ENCODE results near the gene MTERF4.

The MTERF4 gene

DNA sequence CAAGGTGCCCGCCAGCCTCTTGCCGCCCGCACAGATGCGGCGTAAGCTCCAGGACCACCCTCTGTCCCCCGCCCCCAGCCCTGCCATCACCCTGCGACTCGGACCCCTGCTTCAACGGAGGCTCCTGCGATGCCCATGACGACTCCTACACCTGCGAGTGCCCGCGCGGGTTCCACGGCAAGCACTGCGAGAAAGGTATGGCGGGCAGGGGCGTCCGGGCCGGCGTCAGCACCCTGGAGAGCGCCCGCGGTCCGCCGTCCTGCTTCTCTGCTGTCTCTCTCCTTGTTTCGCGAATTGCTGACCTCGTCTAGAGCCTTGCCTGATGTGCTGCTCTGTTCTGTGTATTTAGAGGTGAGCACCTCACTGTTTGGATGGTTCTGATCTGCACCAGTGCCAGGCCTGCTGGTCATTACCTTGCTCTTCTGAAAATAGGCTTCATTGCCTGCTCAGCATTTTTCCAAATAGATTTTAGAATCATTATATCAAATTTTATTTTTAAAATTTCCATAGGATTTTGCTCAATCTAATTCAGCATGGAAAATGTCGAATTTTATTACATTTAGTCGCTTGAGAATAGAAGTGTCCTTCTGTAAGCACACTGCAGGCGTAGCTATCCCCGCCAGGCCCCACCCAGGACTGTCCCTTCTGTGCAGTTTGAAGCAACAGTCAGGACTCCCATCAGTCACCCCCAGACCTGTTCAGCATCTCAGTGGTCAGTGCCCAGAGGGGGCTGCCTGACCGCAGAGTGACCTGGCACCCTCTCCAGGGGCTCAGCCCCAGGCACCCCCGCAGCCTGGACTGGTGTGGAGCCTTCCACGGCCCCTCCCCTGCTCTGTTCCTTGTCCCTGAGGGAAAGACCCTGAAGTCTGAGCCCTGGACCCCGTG is 52.1 kb downstream of the MTERF4 start:
- no peak overlapping the region for H3K4me3 ChIP-seq (replicated peaks in 1 of 2; ENCODE audit: low read depth in 2 of 2, low read length in 2 of 2)
- TF ChIP-seq, protein P1, sequence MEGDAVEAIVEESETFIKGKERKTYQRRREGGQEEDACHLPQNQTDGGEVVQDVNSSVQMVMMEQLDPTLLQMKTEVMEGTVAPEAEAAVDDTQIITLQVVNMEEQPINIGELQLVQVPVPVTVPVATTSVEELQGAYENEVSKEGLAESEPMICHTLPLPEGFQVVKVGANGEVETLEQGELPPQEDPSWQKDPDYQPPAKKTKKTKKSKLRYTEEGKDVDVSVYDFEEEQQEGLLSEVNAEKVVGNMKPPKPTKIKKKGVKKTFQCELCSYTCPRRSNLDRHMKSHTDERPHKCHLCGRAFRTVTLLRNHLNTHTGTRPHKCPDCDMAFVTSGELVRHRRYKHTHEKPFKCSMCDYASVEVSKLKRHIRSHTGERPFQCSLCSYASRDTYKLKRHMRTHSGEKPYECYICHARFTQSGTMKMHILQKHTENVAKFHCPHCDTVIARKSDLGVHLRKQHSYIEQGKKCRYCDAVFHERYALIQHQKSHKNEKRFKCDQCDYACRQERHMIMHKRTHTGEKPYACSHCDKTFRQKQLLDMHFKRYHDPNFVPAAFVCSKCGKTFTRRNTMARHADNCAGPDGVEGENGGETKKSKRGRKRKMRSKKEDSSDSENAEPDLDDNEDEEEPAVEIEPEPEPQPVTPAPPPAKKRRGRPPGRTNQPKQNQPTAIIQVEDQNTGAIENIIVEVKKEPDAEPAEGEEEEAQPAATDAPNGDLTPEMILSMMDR (IDR thresholded peaks at IDR 0.05; ENCODE audit: low read depth, low read length): no peak
- peak in 1 of 2 donors; percentile 23 for DNase-seq (ENCODE audit: low read depth in 2 of 2)

DNA sequence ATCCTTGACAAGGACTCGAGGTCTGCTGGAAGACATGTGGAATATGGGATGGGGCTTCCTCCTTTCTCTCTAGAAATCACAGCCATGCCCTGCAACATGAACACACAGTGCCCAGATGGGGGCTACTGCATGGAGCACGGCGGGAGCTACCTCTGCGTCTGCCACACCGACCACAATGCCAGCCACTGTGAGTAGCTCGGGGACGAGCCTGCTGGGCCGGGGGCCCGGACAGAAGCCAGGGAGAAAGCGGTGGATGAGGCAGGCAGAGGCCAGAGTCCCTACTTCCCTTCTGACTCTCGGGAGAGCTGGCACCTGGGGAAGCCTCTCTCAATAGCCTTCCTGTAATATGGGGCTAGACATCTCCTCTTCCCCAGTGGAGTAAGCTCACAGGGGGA is 53.1 kb downstream of the MTERF4 start:
- TF ChIP-seq, protein P1 (IDR thresholded peaks at IDR 0.05; ENCODE audit: low read depth, low read length): no peak
- no peak for DNase-seq (ENCODE audit: low read depth in 2 of 2)

DNA sequence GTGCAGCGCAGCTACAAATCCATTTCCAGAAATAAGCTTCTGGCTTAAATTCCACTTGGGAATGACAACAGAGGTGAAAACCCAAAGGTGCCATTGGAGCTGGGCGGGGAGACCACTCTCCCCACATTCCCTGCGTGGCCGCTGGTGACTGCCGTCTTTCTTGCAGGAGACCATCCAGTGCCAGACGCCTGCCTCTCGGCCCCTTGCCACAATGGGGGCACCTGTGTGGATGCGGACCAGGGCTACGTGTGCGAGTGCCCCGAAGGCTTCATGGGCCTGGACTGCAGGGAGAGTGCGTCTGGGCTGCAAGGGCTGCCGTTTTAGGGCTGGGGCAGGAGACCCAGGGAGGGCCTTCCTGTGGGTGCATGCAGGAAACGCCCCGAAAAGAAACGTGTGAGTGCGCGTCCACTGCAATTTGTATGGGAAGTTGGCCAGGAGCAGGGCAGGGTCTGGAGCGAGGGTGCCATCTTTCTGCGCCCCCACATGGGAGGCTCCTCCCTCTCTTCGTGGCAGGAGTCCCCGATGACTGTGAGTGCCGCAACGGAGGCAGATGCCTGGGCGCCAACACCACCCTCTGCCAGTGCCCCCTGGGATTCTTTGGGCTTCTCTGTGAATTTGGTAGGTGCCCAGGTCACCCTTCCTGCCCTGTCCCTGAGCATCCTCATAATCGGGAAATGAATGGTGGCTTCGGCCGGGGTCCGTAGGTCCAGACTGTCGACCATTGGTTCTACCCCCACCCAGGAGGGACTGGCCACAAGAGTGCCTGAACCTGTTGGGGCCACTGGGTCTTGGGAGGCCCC is 53.7 kb downstream of the MTERF4 start:
- TF ChIP-seq, protein P1 (IDR thresholded peaks at IDR 0.05; ENCODE audit: low read depth, low read length): no peak
- no peak overlapping the region for H3K4me3 ChIP-seq (replicated peaks in 1 of 2; ENCODE audit: low read depth in 2 of 2, low read length in 2 of 2)
- no peak for DNase-seq (ENCODE audit: low read depth in 2 of 2)

More for the DNA sequence above, 53.1 kb downstream of the MTERF4 start:
- no peak overlapping the region for H3K4me3 ChIP-seq (replicated peaks in 1 of 2; ENCODE audit: low read depth in 2 of 2, low read length in 2 of 2)

DNA sequence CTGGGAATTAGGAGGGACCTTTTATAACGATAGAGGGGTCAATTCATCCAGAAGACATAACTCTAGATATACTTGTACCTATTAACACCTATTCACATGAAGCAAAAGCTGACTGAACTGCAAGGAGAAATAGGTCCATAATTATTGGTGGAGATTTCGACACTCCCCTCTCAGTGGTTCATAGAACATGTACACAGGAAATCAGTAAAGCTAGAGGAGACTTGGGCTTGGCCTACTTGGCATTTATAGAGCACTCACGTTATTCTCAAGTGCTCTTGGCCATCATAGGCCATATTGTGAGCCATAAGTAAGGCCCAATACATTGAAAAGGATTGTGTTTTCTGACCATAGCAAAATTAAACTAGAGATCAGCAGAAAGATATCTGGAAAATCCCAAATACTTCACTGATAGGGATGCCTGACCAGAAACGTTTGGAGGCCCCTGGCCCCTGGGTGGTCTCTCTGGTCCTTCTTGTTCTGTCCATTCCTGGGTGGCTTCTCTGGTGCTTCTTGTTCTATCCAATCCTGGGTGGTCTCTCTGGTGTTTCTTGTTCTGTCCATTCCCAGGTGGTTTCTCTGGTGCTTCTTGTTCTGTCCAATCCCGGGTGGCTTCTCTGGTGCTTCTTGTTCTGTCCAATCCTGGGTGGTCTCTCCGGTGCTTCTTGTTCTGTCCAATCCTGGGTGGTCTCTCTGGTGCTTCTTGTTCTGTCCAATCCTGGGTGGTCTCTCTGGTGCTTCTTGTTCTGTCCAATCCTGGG is 54.7 kb downstream of the MTERF4 start:
- no peak overlapping the region for H3K4me3 ChIP-seq (replicated peaks in 1 of 2; ENCODE audit: low read depth in 2 of 2, low read length in 2 of 2)
- TF ChIP-seq, protein P1 (IDR thresholded peaks at IDR 0.05; ENCODE audit: low read depth, low read length): no peak
- DNase-seq (ENCODE audit: low read depth in 2 of 2): no peak
